ENCODE data around the gene LRP4. TPM values are rescaled to one million over a fixed set of nuclear protein-coding genes. Genes with fewer than 3 reads are reported as not detected.

LRP4 gene
- total and polyA plus RNA-seq, 2 donors (not counting 1 experiment from before 2014, with no cell fraction given): 1.3 to 2.9 TPM

Other genes with a start within 250 kb of the LRP4 start
- 28.8 and 38.0 TPM in 2 replicates for gene ARHGAP1, start 217.9 kb downstream of the LRP4 start, total RNA-seq
- 34.4 and 41.0 TPM in 2 replicates for gene ARHGAP1, start 217.9 kb downstream of the LRP4 start, polyA plus RNA-seq
- 6.9 and 7.9 TPM in 2 replicates for gene ZNF408, start 217.5 kb downstream of the LRP4 start, total RNA-seq
- gene ZNF408, start 217.5 kb downstream of the LRP4 start, polyA plus RNA-seq: 4.2 and 5.9 TPM in 2 replicates
- gene F2, start 199.3 kb downstream of the LRP4 start, total RNA-seq: not detected in 2 replicates
- not detected in 2 replicates for gene F2, start 199.3 kb downstream of the LRP4 start, polyA plus RNA-seq
- 61.4 and 111 TPM in 2 replicates for gene CKAP5, start 72.3 kb downstream of the LRP4 start, total RNA-seq
- 64.7 and 91.9 TPM in 2 replicates for gene CKAP5, start 72.3 kb downstream of the LRP4 start, polyA plus RNA-seq
- gene CSTPP1, start 18.2 kb upstream of the LRP4 start, total RNA-seq: 13.9 and 15.5 TPM in 2 replicates
- gene CSTPP1, start 18.2 kb upstream of the LRP4 start, polyA plus RNA-seq: 34.1 TPM in 2 replicates